WTC11 (cell line): ENCODE data around the gene RUNX1. TPM values are rescaled to one million over a fixed set of nuclear protein-coding genes. Genes with fewer than 3 reads are reported as not detected.

Experiments
- ATAC-seq: fragments of 200-7000 bp; cut with Tn5 transposase; 2 replicates; pipeline ENCODE4 v1.10.0; 2021; ENCODE audit warnings: mild to moderate bottlenecking, moderate library complexity
- CTCF ChIA-PET: fragments of 300-600 bp; sonication (Branson Sonifier 250); formaldehyde crosslinking; loops from one replicate; lab custom pipeline; 2021; ENCODE audit warnings: antibody characterized with exemption; lab: Charles Lee
- POLR2A ChIA-PET: fragments of 350-600 bp; sonication (Branson Sonifier 250); formaldehyde crosslinking; loops from one replicate; lab custom pipeline; 2021; ENCODE audit warnings: antibody characterized with exemption; lab: Charles Lee
- DNase-seq: peaks from one replicate; pipeline ENCODE4 v3.0.0; 2021; ENCODE audit warnings: low spot score
- H3K27ac Mint-ChIP-seq: 2 replicates; pipeline ENCODE4 v1.8.0; 2021; ENCODE audit warnings: mixed read lengths
- H3K27me3 Mint-ChIP-seq: 2 replicates; pipeline ENCODE4 v1.8.0; 2021; ENCODE audit warnings: low read depth, mild to moderate bottlenecking, moderate library complexity, mixed read lengths
- H3K36me3 Mint-ChIP-seq: 2 replicates; pipeline ENCODE4 v1.8.0; 2021; ENCODE audit warnings: mixed read lengths
- H3K4me1 Mint-ChIP-seq: 2 replicates; pipeline ENCODE4 v1.8.0; 2022; ENCODE audit warnings: mixed read lengths
- H3K4me3 Mint-ChIP-seq: 2 replicates; pipeline ENCODE4 v1.8.0; 2021; ENCODE audit warnings: mild to moderate bottlenecking, moderate library complexity, mixed read lengths
- H3K9me3 Mint-ChIP-seq: 2 replicates; pipeline ENCODE4 v1.8.0; 2021; ENCODE audit warnings: mixed read lengths
- CREB1 ChIP-seq: sonication (generic); formaldehyde crosslinking; IDR thresholded peaks from 2 replicates; pipeline ENCODE4 v1.8.0; 2023; ENCODE audit warnings: mild to moderate bottlenecking, missing genetic modification reagents
- FOXJ3 ChIP-seq: sonication (generic); formaldehyde crosslinking; IDR thresholded peaks from 2 replicates; pipeline ENCODE4 v1.9.0; 2021; ENCODE audit warnings: missing genetic modification reagents, mild to moderate bottlenecking, borderline replicate concordance
- FOXK1 ChIP-seq: sonication (generic); formaldehyde crosslinking; IDR thresholded peaks from 2 replicates; pipeline ENCODE4 v1.8.0; 2022; ENCODE audit warnings: mild to moderate bottlenecking, moderate library complexity, missing genetic modification reagents
- IRF2 ChIP-seq: sonication (generic); formaldehyde crosslinking; IDR thresholded peaks from 2 replicates; pipeline ENCODE4 v1.8.0; 2022; ENCODE audit warnings: low read depth, missing genetic modification reagents, borderline replicate concordance
- NFATC4 ChIP-seq: fragments of 250-450 bp; sonication (Bioruptor Pico); IDR thresholded peaks from 2 replicates; pipeline ENCODE4 v1.9.0; 2021; ENCODE audit warnings: mild to moderate bottlenecking
- NR3C1 ChIP-seq: sonication (generic); formaldehyde crosslinking; conservative IDR thresholded peaks from 2 replicates; pipeline ENCODE4 v1.8.1; 2023; ENCODE audit warnings: low read depth, mild to moderate bottlenecking, missing genetic modification reagents
- SMAD4 ChIP-seq: sonication (generic); formaldehyde crosslinking; IDR thresholded peaks from 2 replicates; pipeline ENCODE4 v1.8.0; 2022; ENCODE audit warnings: mild to moderate bottlenecking, missing genetic modification reagents
- SP1 ChIP-seq: sonication (generic); formaldehyde crosslinking; conservative IDR thresholded peaks from 2 replicates; pipeline ENCODE4 v1.8.1; 2022; ENCODE audit warnings: missing genetic modification reagents
- ZNF121 ChIP-seq: sonication (generic); formaldehyde crosslinking; IDR thresholded peaks from 2 replicates; pipeline ENCODE4 v1.8.0; 2023; ENCODE audit warnings: missing genetic modification reagents
- total RNA-seq: library from RNA; stranded (reverse); gene quantifications from 3 replicates; pipeline ENCODE4 v1.2.3, GENCODE V29; 2021
- TF ChIP-seq, protein P1 (sequence below): sonication (generic); formaldehyde crosslinking; IDR thresholded peaks from 2 replicates; pipeline ENCODE4 v1.8.0; 2023; ENCODE audit warnings: mild to moderate bottlenecking, missing genetic modification reagents
- TF ChIP-seq, protein P2 (sequence below): fragments of 250-450 bp; sonication (Bioruptor Pico); IDR thresholded peaks from 2 replicates; pipeline ENCODE4 v2.1.2; 2022; ENCODE audit warnings: mild to moderate bottlenecking, moderate library complexity
- TF ChIP-seq, protein P3 (sequence below): sonication (generic); formaldehyde crosslinking; IDR thresholded peaks from 2 replicates; pipeline ENCODE4 v1.8.1; 2023; ENCODE audit warnings: mild to moderate bottlenecking, missing genetic modification reagents, borderline replicate concordance

RUNX1 gene
- total RNA-seq, 1 experiment from 2014 or later = 2.2 TPM

DNA sequence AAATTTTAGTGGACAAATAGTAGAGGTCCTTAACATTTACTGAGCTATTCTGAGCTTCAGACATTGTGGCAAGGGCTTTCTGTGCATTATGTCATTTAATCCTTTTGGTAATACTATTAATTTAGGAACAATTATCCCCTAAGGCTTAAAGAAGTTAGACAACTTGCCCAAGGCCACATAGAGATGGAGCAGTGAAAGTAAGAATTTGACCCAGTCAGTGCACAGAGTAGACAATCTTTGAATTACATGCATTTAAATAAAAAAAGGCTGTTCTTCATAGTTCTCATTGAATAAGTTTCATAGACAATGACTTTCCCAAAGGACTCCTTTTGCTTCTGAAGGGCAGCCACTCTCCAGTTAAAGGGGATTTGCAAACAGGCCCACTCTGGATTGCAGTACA is 142.7 kb downstream of the RUNX1 start:
- H3K27ac Mint-ChIP-seq = no peak overlapping the region
- H3K36me3 Mint-ChIP-seq = no peaks in the 10 kb centered on the region
- ATAC-seq (no peak), DNase-seq (no peak)
- no peaks in the 10 kb centered on the region for H3K9me3 Mint-ChIP-seq
- no peak overlapping the region for H3K4me3 Mint-ChIP-seq
- no peak for TF ChIP-seq ZNF121 (CRISPR knock-in tag)
- no peak for TF ChIP-seq NR3C1 (CRISPR knock-in tag)
- TF ChIP-seq IRF2 (CRISPR knock-in tag) = no peak
- TF ChIP-seq FOXJ3 (CRISPR knock-in tag) = no peak
- no peak for TF ChIP-seq NFATC4 (CRISPR knock-in tag)
- TF ChIP-seq, protein P1, sequence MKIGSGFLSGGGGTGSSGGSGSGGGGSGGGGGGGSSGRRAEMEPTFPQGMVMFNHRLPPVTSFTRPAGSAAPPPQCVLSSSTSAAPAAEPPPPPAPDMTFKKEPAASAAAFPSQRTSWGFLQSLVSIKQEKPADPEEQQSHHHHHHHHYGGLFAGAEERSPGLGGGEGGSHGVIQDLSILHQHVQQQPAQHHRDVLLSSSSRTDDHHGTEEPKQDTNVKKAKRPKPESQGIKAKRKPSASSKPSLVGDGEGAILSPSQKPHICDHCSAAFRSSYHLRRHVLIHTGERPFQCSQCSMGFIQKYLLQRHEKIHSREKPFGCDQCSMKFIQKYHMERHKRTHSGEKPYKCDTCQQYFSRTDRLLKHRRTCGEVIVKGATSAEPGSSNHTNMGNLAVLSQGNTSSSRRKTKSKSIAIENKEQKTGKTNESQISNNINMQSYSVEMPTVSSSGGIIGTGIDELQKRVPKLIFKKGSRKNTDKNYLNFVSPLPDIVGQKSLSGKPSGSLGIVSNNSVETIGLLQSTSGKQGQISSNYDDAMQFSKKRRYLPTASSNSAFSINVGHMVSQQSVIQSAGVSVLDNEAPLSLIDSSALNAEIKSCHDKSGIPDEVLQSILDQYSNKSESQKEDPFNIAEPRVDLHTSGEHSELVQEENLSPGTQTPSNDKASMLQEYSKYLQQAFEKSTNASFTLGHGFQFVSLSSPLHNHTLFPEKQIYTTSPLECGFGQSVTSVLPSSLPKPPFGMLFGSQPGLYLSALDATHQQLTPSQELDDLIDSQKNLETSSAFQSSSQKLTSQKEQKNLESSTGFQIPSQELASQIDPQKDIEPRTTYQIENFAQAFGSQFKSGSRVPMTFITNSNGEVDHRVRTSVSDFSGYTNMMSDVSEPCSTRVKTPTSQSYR (CRISPR knock-in tag) = no peak
- no peak for TF ChIP-seq FOXK1
- no peak for TF ChIP-seq SMAD4 (CRISPR knock-in tag)
- TF ChIP-seq, protein P2, sequence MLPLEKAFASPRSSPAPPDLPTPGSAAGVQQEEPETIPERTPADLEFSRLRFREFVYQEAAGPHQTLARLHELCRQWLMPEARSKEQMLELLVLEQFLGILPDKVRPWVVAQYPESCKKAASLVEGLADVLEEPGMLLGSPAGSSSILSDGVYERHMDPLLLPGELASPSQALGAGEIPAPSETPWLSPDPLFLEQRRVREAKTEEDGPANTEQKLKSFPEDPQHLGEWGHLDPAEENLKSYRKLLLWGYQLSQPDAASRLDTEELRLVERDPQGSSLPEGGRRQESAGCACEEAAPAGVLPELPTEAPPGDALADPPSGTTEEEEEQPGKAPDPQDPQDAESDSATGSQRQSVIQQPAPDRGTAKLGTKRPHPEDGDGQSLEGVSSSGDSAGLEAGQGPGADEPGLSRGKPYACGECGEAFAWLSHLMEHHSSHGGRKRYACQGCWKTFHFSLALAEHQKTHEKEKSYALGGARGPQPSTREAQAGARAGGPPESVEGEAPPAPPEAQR (CRISPR knock-in tag) = no peak
- POLR2A ChIA-PET = no interaction called here
- H3K4me1 Mint-ChIP-seq = peaks cover 27% of the 10 kb centered on the region
- CTCF ChIA-PET = no interaction called here
- peaks cover 2% of the 10 kb centered on the region; the same call in 1 of the 2 replicates for H3K27me3 Mint-ChIP-seq

DNA sequence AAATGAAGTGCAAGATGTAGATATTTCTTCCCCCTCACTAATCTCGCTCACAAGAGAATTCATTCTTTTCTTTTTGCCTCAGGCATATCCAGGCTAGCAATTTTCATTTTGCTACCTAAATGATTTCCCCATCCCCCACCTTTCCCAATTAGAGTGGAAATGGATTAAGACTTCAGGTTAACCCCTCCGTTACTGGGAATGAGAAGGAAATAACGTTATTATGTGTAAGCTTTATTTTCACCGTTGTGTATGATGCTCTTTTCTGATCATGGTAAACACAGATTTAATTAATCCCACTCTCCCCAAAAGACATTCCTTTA is 143.9 kb downstream of the RUNX1 start:
- ATAC-seq (no peak), DNase-seq (no peak)
- peaks cover 27% of the 10 kb centered on the region for H3K4me1 Mint-ChIP-seq
- TF ChIP-seq SP1 (CRISPR knock-in tag) = no peak
- no peak for TF ChIP-seq CREB1 (CRISPR knock-in tag)
- TF ChIP-seq, protein P3, sequence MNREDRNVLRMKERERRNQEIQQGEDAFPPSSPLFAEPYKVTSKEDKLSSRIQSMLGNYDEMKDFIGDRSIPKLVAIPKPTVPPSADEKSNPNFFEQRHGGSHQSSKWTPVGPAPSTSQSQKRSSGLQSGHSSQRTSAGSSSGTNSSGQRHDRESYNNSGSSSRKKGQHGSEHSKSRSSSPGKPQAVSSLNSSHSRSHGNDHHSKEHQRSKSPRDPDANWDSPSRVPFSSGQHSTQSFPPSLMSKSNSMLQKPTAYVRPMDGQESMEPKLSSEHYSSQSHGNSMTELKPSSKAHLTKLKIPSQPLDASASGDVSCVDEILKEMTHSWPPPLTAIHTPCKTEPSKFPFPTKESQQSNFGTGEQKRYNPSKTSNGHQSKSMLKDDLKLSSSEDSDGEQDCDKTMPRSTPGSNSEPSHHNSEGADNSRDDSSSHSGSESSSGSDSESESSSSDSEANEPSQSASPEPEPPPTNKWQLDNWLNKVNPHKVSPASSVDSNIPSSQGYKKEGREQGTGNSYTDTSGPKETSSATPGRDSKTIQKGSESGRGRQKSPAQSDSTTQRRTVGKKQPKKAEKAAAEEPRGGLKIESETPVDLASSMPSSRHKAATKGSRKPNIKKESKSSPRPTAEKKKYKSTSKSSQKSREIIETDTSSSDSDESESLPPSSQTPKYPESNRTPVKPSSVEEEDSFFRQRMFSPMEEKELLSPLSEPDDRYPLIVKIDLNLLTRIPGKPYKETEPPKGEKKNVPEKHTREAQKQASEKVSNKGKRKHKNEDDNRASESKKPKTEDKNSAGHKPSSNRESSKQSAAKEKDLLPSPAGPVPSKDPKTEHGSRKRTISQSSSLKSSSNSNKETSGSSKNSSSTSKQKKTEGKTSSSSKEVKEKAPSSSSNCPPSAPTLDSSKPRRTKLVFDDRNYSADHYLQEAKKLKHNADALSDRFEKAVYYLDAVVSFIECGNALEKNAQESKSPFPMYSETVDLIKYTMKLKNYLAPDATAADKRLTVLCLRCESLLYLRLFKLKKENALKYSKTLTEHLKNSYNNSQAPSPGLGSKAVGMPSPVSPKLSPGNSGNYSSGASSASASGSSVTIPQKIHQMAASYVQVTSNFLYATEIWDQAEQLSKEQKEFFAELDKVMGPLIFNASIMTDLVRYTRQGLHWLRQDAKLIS (CRISPR knock-in tag) = no peak
- TF ChIP-seq, all 79 proteins: peak for 0
- POLR2A ChIA-PET = no interaction called here
- no peaks in the 10 kb centered on the region for H3K9me3 Mint-ChIP-seq
- H3K27ac Mint-ChIP-seq = no peak overlapping the region
- H3K27me3 Mint-ChIP-seq = peaks cover 2% of the 10 kb centered on the region; the same call in 1 of the 2 replicates
- H3K36me3 Mint-ChIP-seq = no peaks in the 10 kb centered on the region
- no peak overlapping the region for H3K4me3 Mint-ChIP-seq
- CTCF ChIA-PET = interaction anchor here (0.6 to 1.0 kb wide), 2 partner anchors 15 to 48 kb away, joined by 3 read pairs; no protein-coding TSS in a partner anchor

DNA sequence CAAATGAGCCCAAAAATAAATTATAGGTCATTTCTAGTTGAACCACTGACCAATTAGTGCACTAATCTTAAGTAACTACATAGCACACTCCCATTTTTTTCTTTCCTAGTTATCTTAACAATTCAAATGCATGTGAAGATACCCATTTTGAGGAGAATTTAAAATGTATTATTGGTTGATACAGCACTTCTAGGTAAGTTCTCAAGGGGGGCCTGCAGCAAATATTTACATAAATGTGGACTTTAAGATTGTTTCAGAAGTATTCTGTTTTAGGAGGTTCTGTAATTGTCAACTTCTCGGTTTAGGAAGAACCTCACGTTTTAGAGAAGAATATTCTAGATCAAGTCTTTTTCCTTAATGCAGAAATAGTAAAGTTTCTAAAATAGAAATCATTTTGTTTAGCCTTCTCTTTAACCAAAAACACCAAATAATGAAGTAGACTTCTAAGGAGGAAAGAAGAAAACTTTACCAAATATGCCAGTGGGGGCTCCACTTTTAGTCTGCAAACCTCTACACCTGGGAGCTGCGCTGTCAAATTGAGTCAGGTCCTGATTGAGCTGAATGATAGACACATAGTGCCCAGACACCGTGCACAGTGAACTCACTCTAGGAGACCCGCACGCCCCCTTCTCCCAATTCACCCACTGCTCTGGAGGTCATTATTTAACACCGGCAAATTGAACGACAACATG is 144.4 kb downstream of the RUNX1 start:
- Mint-ChIP-seq H3K4me1 (peaks cover 25% of the 10 kb centered on the region), H3K36me3 (no peaks in the 10 kb centered on the region), H3K9me3 (no peaks in the 10 kb centered on the region), H3K27me3 (peaks cover 2% of the 10 kb centered on the region; the same call in 1 of the 2 replicates), H3K27ac (no peak overlapping the region)
- POLR2A ChIA-PET = no interaction called here
- ATAC-seq = no peak
- TF ChIP-seq IRF2 (CRISPR knock-in tag) (no peak), CREB1 (CRISPR knock-in tag) (no peak)
- TF ChIP-seq, all 79 proteins: peak for 0
- CTCF ChIA-PET = interaction anchor here (1.0 kb wide), 1 partner anchor 15 kb away, joined by 3 read pairs; no protein-coding TSS in a partner anchor
- no peak overlapping the region for H3K4me3 Mint-ChIP-seq
- DNase-seq = no peak
